ENCODE measurements around the gene SCAMP4. TPM values are rescaled to one million over a fixed set of nuclear protein-coding genes. Genes with fewer than 3 reads are reported as not detected.
A peak's percentile ranks its signal among the peaks of the same experiment; 100 is the strongest.

The SCAMP4 gene
- total and polyA plus RNA-seq, 2 of the 13 experiments (the other 11 are each of a cell fraction or from before 2014, with no cell fraction given) = 10.7 to 13.7 TPM

- TF ChIP-seq ZBTB37 (CRISPR knock-in tag; IDR thresholded peaks at IDR 0.05) (no peak), HNF4A (CRISPR knock-in tag; IDR thresholded peaks at IDR 0.05) (no peak), ATRX (CRISPR knock-in tag; IDR thresholded peaks at IDR 0.05; ENCODE audit: borderline replicate concordance) (no peak), KDM4B (CRISPR knock-in tag; IDR thresholded peaks at IDR 0.05) (peak; percentile 83; the same call in 1 of the 2 replicates), DDIT3 (CRISPR knock-in tag; IDR thresholded peaks at IDR 0.05) (no peak), ZNF142 (CRISPR knock-in tag; IDR thresholded peaks at IDR 0.05) (peak; percentile 81), PBX2 (CRISPR knock-in tag; IDR thresholded peaks at IDR 0.05) (no peak), NFRKB (IDR thresholded peaks at IDR 0.05) (no peak), ZSCAN22 (CRISPR knock-in tag; IDR thresholded peaks at IDR 0.05) (no peak), ZNF253 (CRISPR knock-in tag; IDR thresholded peaks at IDR 0.05; ENCODE audit: borderline replicate concordance) (peak; percentile 67; the same call in 1 of the 2 replicates), KLF12 (CRISPR knock-in tag; IDR thresholded peaks at IDR 0.05; ENCODE audit: borderline replicate concordance) (no peak), ZNF343 (CRISPR knock-in tag; IDR thresholded peaks at IDR 0.05) (peak; percentile 74; the same call in 1 of the 2 replicates), TBP (CRISPR knock-in tag; IDR thresholded peaks at IDR 0.05) (no peak), ZNF496 (CRISPR knock-in tag; IDR thresholded peaks at IDR 0.05; ENCODE audit: insufficient replicate concordance) (no peak), CREBL2 (CRISPR knock-in tag; IDR thresholded peaks at IDR 0.05; ENCODE audit: borderline replicate concordance) (no peak), ZNF556 (CRISPR knock-in tag; IDR thresholded peaks at IDR 0.05; ENCODE audit: borderline replicate concordance) (peak; percentile 67; the same call in 1 of the 2 replicates), NFE2 (CRISPR knock-in tag; IDR thresholded peaks at IDR 0.05) (no peak), BATF2 (CRISPR knock-in tag; IDR thresholded peaks at IDR 0.05) (peak; percentile 75; the same call in 1 of the 2 replicates), ZNF572 (CRISPR knock-in tag; IDR thresholded peaks at IDR 0.05) (0 out of 2 replicates have a peak, but pooled peaks have one; percentile 39), RARG (CRISPR knock-in tag; IDR thresholded peaks at IDR 0.05; ENCODE audit: low read depth) (no peak)
These were observed 29.3 kb upstream of the SCAMP4 start (continued) for GRCh38 chr19:1875646-1876495.

Data from HepG2 (cell line).